Upper lobe of left lung (tissue), 4 donors: ENCODE data around the gene PRKCE.

Experiments used
- CTCF ChIP-seq, 6 experiments: fragments of 450-650 bp in 4 of 6; fragments of 200-600 bp in 2 of 6; sonication (generic) in 2 of 6; IDR thresholded peaks; one replicate each; pipeline ENCODE4 v1.5.1; 2016 to 2019; ENCODE audit warnings: antibody characterized with exemption in 6 of 6
- POLR2A ChIP-seq, 4 donors: fragments of 450-650 bp; IDR thresholded peaks; one replicate each; pipeline ENCODE4 v1.5.1; 2016 to 2017; ENCODE audit warnings: antibody characterized with exemption in 4 of 4, mild to moderate bottlenecking in 2 of 4

- TF ChIP-seq CTCF (IDR thresholded peaks at IDR 0.05) (no peak), POLR2A (IDR thresholded peaks at IDR 0.05) (no peak)
Measured at GRCh38 chr2:45981384-45981930, 330.0 kb downstream of the PRKCE start.
